Subcutaneous adipose tissue (tissue), 4 donors: ENCODE results near the gene DTNA. TPM values are rescaled to one million over a fixed set of nuclear protein-coding genes. Genes with fewer than 3 reads are reported as not detected.

Source experiments
- total RNA-seq, 4 donors: library from RNA; depleted of rRNA; stranded (reverse); fragments of >200 nt; gene quantifications; one replicate each; pipeline ENCODE4 v1.1.0, GENCODE V29; 2016
- TF ChIP-seq, protein P1 (sequence below): fragments of 450-650 bp; IDR thresholded peaks from one replicate; pipeline ENCODE4 v1.5.1; 2016; ENCODE audit warnings: low read depth, mild to moderate bottlenecking, control low read depth, antibody characterized with exemption, moderate library complexity

DTNA gene
- total RNA-seq, 4 donors from 2014 or later: 16.0 to 38.8 (median 25.3) TPM

DNA sequence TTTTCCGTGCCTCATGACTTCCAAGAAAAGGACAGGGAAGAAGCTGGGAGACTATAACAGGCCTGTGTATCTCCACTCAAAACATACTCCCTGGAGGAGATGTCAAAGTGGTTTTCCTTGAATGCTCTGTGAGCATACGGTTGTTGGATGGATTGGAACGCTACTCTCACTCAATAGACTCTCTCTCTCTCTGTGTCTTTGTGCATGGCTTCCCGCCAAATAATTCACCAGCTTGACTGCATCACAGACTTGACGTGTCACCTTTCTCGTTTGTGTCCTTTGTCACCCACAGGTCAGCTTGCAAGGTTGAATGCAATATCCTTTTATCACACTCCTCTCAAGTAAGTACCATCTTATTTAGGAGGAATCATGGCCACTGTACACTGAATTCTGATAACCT is 174.3 kb downstream of the DTNA start:
- TF ChIP-seq, protein P1, sequence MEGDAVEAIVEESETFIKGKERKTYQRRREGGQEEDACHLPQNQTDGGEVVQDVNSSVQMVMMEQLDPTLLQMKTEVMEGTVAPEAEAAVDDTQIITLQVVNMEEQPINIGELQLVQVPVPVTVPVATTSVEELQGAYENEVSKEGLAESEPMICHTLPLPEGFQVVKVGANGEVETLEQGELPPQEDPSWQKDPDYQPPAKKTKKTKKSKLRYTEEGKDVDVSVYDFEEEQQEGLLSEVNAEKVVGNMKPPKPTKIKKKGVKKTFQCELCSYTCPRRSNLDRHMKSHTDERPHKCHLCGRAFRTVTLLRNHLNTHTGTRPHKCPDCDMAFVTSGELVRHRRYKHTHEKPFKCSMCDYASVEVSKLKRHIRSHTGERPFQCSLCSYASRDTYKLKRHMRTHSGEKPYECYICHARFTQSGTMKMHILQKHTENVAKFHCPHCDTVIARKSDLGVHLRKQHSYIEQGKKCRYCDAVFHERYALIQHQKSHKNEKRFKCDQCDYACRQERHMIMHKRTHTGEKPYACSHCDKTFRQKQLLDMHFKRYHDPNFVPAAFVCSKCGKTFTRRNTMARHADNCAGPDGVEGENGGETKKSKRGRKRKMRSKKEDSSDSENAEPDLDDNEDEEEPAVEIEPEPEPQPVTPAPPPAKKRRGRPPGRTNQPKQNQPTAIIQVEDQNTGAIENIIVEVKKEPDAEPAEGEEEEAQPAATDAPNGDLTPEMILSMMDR: no peak

DNA sequence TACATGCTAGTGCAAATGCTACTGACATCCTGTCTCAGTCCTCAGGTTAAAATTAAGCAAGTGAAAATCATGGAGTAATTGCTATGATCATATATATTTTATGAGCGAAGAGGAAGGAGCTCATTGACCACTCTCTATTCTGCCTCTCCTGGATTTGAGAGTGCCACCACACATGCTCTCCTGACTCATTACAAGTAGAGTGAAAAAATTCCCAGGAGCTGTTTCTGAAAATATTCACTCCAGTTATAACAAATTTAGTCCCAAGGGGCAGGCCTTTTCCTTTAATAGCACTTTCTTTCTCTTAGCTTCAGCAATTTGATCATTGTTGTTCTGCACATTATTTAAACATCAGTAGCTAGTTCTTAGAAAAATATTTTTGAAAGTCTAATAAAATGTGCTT is 176.1 kb downstream of the DTNA start:
- TF ChIP-seq, protein P1: no peak

DNA sequence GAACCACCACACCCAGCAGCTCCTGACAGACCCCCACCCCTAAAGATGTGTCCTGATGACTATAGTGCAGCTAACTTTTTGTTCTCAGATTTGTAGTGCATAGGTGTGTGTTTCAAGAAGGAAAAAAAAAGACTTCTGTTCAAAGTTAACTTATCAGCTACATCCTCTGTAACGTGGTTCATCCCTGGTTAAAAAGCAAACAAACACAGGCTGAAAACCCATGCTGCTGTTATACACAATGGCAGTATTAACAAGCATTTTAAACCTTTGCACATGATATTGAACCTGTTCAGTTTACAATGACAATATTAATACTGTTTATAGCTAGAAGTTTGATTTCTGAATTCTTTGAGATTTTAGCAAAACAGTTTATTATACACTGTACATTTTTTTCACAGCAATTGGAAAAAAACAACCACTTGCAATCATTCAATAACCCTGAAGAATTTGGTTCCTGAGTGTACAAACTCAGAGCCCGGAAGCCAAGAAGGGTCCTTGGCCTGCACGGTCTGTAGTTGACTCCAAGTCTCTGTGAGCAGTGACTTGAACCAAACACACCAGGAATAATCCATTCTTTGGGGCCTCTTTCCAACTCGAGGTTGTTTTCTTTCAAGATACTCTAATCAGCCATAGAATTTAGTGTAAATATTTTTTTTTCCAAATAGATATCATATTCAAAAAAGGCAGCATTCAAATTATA is 177.9 kb downstream of the DTNA start:
- TF ChIP-seq, protein P1: no peak

DNA sequence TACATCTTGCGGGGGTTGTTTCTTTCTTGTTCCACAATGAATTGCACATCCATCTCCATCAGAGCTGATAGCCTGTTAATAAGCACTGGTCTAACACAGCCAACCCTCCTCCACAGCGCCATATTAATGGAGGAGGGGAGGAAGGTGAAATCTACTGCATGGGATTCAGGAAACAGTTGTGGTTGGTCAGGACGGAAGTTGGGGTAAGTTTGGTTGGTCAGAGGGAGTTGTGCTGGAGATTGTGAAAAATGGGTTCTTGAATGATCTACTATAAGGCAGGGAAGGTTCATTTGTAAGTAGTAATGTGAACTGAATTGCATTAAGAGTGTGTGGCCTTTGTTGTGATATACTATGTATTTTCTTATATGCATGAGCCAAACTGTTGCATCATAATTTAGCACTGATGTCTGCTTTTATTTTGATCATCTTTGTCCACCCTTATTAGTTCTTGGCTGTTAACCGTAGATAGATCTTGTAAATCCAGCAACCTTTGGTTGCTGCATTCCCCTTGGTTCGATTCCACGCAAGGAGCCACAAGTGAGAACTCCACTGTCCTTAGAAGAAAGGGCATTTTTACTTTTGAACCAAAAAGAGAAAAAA is 180.5 kb downstream of the DTNA start:
- TF ChIP-seq, protein P1: no peak

DNA sequence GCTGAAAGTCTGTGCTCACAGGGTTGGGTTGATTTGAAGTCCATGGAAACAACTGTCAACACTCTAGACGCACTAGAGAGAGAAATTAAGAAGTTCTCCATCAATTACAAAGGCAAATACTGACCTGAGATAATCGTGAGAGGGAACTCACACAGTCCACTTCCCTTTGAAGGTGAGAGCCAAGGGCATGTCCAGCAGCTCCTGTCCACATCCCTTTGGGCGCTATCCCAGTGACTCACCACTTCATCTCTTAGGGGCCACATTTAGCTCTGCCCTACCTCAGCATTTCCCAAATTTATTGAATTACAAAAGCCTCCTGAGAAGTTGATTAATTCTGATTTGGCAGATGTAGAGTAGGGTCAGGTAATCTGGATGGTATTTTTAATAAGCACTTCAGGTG is 182.3 kb downstream of the DTNA start:
- TF ChIP-seq, protein P1: no peak

DNA sequence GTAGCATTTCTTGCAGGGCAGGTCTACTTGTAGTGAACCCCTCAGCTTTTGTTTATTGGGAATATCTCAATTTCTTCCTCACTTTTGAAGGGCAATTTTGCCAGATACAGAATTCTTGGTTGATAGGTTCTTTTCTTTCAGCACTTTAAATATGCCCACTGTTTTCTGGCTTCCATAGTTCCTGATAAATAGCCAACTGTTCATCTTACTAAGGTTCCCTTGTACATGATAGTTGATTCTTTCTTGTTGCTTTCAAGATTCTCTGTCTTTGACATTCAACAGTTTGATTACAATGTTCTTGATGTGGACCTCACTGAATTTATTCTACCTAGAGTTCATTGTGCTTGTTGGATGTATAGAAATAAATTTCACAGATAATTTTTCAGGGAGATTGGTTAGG is 183.1 kb downstream of the DTNA start:
- TF ChIP-seq, protein P1: no peak

DNA sequence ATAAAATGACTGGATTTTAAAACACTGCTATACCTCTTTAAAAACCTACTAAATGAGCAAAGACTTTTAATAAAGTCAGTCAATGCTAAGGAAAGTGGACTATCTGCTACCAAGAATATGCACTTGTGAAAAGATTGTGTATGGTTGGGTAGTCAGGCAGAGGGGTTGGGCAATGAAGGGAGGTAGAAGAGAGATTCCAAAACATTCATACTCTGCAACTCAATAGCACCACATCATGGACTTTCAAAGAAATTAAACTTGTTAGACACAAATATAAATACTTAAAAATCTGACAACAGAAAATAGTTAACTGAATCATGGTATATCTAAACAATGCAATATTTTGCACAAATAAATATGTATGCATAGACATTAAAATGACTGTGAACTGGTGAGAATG is 191.2 kb downstream of the DTNA start:
- TF ChIP-seq, protein P1: no peak
